PC-9 (cell line): ENCODE measurements around the gene EFHC1.

Experiments used
- CTCF ChIP-seq: fragments of 200-600 bp; sonication (generic); conservative IDR thresholded peaks from 2 replicates; pipeline ENCODE4 v1.6.1; 2017; ENCODE audit warnings: mixed run types, antibody characterized with exemption, mild to moderate bottlenecking, moderate library complexity
- EZH2 ChIP-seq: fragments of 200-600 bp; sonication (generic); IDR thresholded peaks from 2 replicates; pipeline ENCODE4 v1.8.0; 2017; ENCODE audit warnings: antibody characterized with exemption, low read depth

GRCh38 chr6:52517502-52518278 is 97.5 kb downstream of the EFHC1 start:
- TF ChIP-seq CTCF (no peak), EZH2 (no peak)
